ENCODE measurements around the gene NOL4L. TPM values are rescaled to one million over a fixed set of nuclear protein-coding genes. Genes with fewer than 3 reads are reported as not detected.

The NOL4L gene
- polyA plus RNA-seq, 2 of the 4 experiments (the other 2 are of a cell fraction): 9.5 to 11.8 TPM

DNA sequence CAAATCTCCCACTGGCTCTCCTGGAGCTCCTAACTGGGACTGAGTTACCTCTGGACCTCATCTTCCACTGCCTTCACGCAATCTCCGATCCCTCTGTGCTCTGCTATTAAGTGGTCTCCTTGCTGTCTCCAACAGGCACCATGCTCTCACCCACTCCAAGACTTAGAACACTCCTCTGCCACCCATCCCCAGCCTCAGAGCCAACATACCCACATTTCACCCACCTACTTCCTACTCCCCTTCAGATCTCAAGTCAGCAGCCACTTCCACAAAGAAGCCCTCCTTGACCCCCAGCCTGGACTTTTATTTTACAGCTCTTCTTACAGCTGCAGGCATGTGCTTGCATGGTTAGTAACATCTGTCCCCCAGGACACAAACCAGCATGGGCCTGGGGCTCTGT is 29.6 kb upstream of the NOL4L start:
- DNase-seq (ENCODE audit: low read depth in 1 of 2, low spot score in 1 of 2): no peak
- Histone ChIP-seq H3K9me3 (no peaks in the 10 kb centered on the region), H3K4me3 (no peak overlapping the region), H3K4me2 (no peak overlapping the region), H3K27ac (no peak overlapping the region), H3K4me1 (no peaks in the 10 kb centered on the region)
- TF ChIP-seq JUN (IDR thresholded peaks at IDR 0.05) (no peak), HEYL (CRISPR knock-in tag; IDR thresholded peaks at IDR 0.05) (no peak), SREBF2 (IDR thresholded peaks at IDR 0.05) (no peak), NR3C1 (IDR thresholded peaks at IDR 0.05) (no peak), HDAC2 (IDR thresholded peaks at IDR 0.05) (no peak)
- ChIA-PET POLR2A (no interaction called here), CTCF (no interaction called here)
- WGBS (ENCODE audit: missing lambda C conversion rate): 98% methylated on average over 2 of the region's 2 CpGs
- no peak for FAIRE-seq
- ATAC-seq: no peak

DNA sequence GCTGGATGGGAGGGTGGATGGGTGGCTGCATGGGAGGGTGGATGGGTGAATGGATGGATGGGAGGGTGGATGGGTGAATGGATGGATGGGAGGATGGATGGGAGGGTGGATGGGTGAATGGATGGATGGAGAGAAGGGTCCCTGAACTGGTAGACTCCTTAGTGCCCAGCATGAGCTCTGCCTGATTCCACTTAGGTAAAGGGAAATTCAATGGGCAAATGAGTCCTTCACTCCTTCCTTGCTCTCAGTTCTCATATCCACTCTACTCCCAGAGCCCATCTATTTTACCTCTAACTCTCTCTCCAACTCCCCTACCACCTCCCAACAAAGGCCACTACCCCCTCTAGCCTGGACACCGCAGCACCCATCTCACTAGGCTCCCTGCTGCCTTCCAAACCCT is 29.2 kb upstream of the NOL4L start:
- Histone ChIP-seq H3K4me2 (no peak overlapping the region), H3K9me3 (no peaks in the 10 kb centered on the region), H3K4me3 (no peak overlapping the region), H3K27ac (no peak overlapping the region), H3K4me1 (no peaks in the 10 kb centered on the region)
- TF ChIP-seq RCOR1 (IDR thresholded peaks at IDR 0.05; ENCODE audit: low read depth, low read length) (no peak), FOSL2 (IDR thresholded peaks at IDR 0.05) (no peak), FOSL2 (CRISPR knock-in tag; IDR thresholded peaks at IDR 0.05) (no peak), RNF2 (IDR thresholded peaks at IDR 0.05; ENCODE audit: borderline replicate concordance, low read depth) (no peak)
- ChIA-PET POLR2A (no interaction called here), CTCF (no interaction called here)
- no peak for FAIRE-seq
- 42% methylated on average over 1 of the region's 1 CpG for WGBS (ENCODE audit: missing lambda C conversion rate)
- DNase-seq (ENCODE audit: low read depth in 1 of 2, low spot score in 1 of 2): no peak
- no peak for ATAC-seq

DNA sequence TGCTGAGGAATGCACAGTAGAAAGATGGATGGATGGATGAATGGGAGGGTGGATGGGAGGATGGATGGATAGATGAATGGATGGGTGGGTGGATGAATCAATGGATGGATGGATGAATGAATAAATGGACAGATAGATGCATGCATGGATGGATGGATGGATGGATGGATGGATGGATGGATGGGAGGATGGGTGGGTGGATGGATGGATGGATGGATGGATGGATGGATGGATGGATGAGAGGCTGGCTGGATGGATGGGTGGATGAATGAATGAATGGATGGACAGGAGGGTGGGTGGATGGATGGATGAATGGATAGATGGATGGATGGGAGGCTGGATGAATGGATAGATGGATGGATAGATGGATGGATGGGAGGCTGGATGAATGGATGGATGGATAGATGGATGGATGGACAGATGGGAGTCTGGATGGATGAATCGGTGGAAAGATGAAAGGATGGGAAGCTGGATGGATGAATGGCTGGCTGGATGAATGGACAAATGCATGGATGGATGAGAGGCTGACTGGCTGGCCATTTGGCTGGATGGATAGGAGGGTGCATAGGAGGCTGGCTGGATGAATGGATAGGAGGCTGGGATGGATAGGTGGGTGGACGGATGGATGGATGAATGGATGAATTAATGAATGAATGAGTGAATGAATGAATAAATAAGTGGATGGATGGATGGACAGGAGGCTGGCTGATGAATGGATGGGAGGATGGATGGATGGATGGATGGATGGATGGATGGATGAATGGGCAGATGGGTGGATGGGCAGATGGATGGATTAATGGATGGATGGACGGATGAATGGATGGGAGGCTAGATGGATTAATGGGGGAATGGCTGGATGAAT is 28.3 kb upstream of the NOL4L start:
- WGBS (ENCODE audit: missing lambda C conversion rate): 11% methylated on average over 3 of the region's 3 CpGs
- Histone ChIP-seq H3K9me3 (no peaks in the 10 kb centered on the region), H3K4me2 (no peak overlapping the region), H3K4me1 (no peaks in the 10 kb centered on the region), H3K4me3 (no peak overlapping the region), H3K27ac (no peak overlapping the region)
- CTCF ChIA-PET: interaction anchor here (0.7 to 1.3 kb wide), 2 partner anchors 9 to 39 kb away, joined by 3 to 4 read pairs; no protein-coding TSS in a partner anchor
- TF ChIP-seq NPAS2 (CRISPR knock-in tag; IDR thresholded peaks at IDR 0.05; ENCODE audit: borderline replicate concordance) (no peak), JUN (IDR thresholded peaks at IDR 0.05) (no peak), HOXA7 (CRISPR knock-in tag; IDR thresholded peaks at IDR 0.05) (no peak), ESRRA (IDR thresholded peaks at IDR 0.05; ENCODE audit: borderline replicate concordance, low read length) (no peak), RAD21 (conservative IDR thresholded peaks at IDR 0.05 in 1 of 2, IDR thresholded peaks at IDR 0.05 in 1 of 2) (no peak), TFCP2L1 (CRISPR knock-in tag; IDR thresholded peaks at IDR 0.05) (no peak), KDM1A (IDR thresholded peaks at IDR 0.05; ENCODE audit: low read depth) (no peak), POLR2AphosphoS2 (conservative IDR thresholded peaks at IDR 0.05; ENCODE audit: low read length) (no peak)
- TF ChIP-seq, protein P1, sequence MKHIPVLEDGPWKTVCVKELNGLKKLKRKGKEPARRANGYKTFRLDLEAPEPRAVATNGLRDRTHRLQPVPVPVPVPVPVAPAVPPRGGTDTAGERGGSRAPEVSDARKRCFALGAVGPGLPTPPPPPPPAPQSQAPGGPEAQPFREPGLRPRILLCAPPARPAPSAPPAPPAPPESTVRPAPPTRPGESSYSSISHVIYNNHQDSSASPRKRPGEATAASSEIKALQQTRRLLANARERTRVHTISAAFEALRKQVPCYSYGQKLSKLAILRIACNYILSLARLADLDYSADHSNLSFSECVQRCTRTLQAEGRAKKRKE (CRISPR knock-in tag; IDR thresholded peaks at IDR 0.05; ENCODE audit: low read depth): no peak
- TF ChIP-seq, protein P2, sequence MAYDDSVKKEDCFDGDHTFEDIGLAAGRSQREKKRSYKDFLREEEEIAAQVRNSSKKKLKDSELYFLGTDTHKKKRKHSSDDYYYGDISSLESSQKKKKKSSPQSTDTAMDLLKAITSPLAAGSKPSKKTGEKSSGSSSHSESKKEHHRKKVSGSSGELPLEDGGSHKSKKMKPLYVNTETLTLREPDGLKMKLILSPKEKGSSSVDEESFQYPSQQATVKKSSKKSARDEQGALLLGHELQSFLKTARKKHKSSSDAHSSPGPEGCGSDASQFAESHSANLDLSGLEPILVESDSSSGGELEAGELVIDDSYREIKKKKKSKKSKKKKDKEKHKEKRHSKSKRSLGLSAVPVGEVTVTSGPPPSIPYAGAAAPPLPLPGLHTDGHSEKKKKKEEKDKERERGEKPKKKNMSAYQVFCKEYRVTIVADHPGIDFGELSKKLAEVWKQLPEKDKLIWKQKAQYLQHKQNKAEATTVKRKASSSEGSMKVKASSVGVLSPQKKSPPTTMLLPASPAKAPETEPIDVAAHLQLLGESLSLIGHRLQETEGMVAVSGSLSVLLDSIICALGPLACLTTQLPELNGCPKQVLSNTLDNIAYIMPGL (CRISPR knock-in tag; IDR thresholded peaks at IDR 0.05; ENCODE audit: borderline replicate concordance): no peak
- TF ChIP-seq, protein P3, sequence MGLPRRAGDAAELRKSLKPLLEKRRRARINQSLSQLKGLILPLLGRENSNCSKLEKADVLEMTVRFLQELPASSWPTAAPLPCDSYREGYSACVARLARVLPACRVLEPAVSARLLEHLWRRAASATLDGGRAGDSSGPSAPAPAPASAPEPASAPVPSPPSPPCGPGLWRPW (IDR thresholded peaks at IDR 0.05): no peak
- FAIRE-seq (no peak), ATAC-seq (no peak), DNase-seq (ENCODE audit: low read depth in 1 of 2, low spot score in 1 of 2) (no peak)
- POLR2A ChIA-PET: no interaction called here
